GM12865 (cell line): Measurements from ENCODE around the gene LRRN4.

ENCODE experiments used
- DNase-seq: peaks from one replicate; pipeline ENCODE4 v3.0.0; 2010; ENCODE audit warnings: low read depth
- H3K4me3 ChIP-seq: 2 replicates; pipeline ENCODE4 v1.5.1; 2011; ENCODE audit warnings: mild to moderate bottlenecking, low read depth, low read length, control low read depth
- CTCF ChIP-seq: IDR thresholded peaks from 2 replicates; pipeline ENCODE4 v1.5.1; 2011; ENCODE audit warnings: low read length, control low read depth, low read depth, inconsistent platforms; ENCODE audit not compliant: insufficient read depth; ENCODE audit errors: missing control alignments

The LRRN4 gene

GRCh38 chr20:6007529-6008103 lies 46.2 kb downstream of the LRRN4 start:
- DNase-seq, result no peak
- no peak for TF ChIP-seq CTCF
- H3K4me3 ChIP-seq, result peak overlapping the region; percentile 96

GRCh38 chr20:6007094-6007528 lies 46.7 kb downstream of the LRRN4 start:
- DNase-seq, result peak; percentile 4
- TF ChIP-seq CTCF, result no peak
- H3K4me3 ChIP-seq, result peak overlapping the region; percentile 96

GRCh38 chr20:6006603-6006949 lies 47.3 kb downstream of the LRRN4 start:
- H3K4me3 ChIP-seq, result peak overlapping the region; percentile 96
- no peak for DNase-seq

GRCh38 chr20:6000871-6001270 lies 53.0 kb downstream of the LRRN4 start:
- no peak overlapping the region for H3K4me3 ChIP-seq
- no peak for TF ChIP-seq CTCF
- no peak for DNase-seq

More at GRCh38 chr20:6006603-6006949, 47.3 kb downstream of the LRRN4 start:
- no peak for TF ChIP-seq CTCF

- no peak for DNase-seq
- TF ChIP-seq CTCF, result no peak
- no peak overlapping the region for H3K4me3 ChIP-seq
Measured at GRCh38 chr20:5999783-6000182, 54.1 kb downstream of the LRRN4 start.

- no peak overlapping the region for H3K4me3 ChIP-seq
- peak; percentile 70 for DNase-seq
- TF ChIP-seq CTCF, result no peak
Measured at GRCh38 chr20:5996765-5997164, 57.1 kb downstream of the LRRN4 start.
